Fibroblast of skin of right biceps (primary cell): Measurements from ENCODE around the gene LHX4.
"Not testable (repeated sequence)": the region's sequence is repeated elsewhere in the genome, so short reads cannot be mapped to it uniquely, and the experiment has no call there.

Experiments used
- DNase-seq: peaks from one replicate; pipeline ENCODE4 v3.0.0-alpha.2; 2013

LHX4 gene

GRCh38 chr1:180198196-180198595 lies 31.9 kb upstream of the LHX4 start:
- no peak for DNase-seq

GRCh38 chr1:180198611-180199010 lies 31.5 kb upstream of the LHX4 start:
- no peak for DNase-seq

- no peak for DNase-seq
These were observed 31.0 kb upstream of the LHX4 start for GRCh38 chr1:180199018-180199417.

GRCh38 chr1:180201451-180202200 lies 28.4 kb upstream of the LHX4 start:
- no peak for DNase-seq

- not testable (repeated sequence) for DNase-seq
These were observed 27.5 kb upstream of the LHX4 start for GRCh38 chr1:180202588-180202987.

- DNase-seq: no peak
These were observed 25.8 kb upstream of the LHX4 start for GRCh38 chr1:180204231-180204630.

- DNase-seq: no peak
These were observed 23.5 kb upstream of the LHX4 start for GRCh38 chr1:180206581-180206980.

- DNase-seq: no peak
These were observed 21.8 kb upstream of the LHX4 start for GRCh38 chr1:180208264-180208663.

- DNase-seq: no peak
These were observed 19.9 kb upstream of the LHX4 start for GRCh38 chr1:180210008-180210620.

GRCh38 chr1:180211156-180211859 lies 18.8 kb upstream of the LHX4 start:
- no peak for DNase-seq

- no peak for DNase-seq
These were observed 18.2 kb upstream of the LHX4 start for GRCh38 chr1:180211860-180212229.

- DNase-seq: no peak
These were observed 16.5 kb upstream of the LHX4 start for GRCh38 chr1:180213401-180214170.

- no peak for DNase-seq
These were observed 14.0 kb upstream of the LHX4 start for GRCh38 chr1:180215856-180216625.

- DNase-seq: no peak
These were observed 13.1 kb upstream of the LHX4 start for GRCh38 chr1:180217006-180217405.

GRCh38 chr1:180218806-180219765 lies 11.0 kb upstream of the LHX4 start:
- DNase-seq: no peak

- no peak for DNase-seq
These were observed 10.3 kb upstream of the LHX4 start for GRCh38 chr1:180219776-180220175.

- no peak for DNase-seq
These were observed 8.6 kb upstream of the LHX4 start for GRCh38 chr1:180221462-180221861.

- no peak for DNase-seq
These were observed 5.2 kb upstream of the LHX4 start for GRCh38 chr1:180224902-180225301.

- DNase-seq: no peak
These were observed 4.7 kb upstream of the LHX4 start for GRCh38 chr1:180225403-180225802.

GRCh38 chr1:180227861-180228647 lies 2.0 kb upstream of the LHX4 start:
- DNase-seq: no peak
